Spleen (tissue), 11 donors: ENCODE results near the gene TRIM38. TPM values are rescaled to one million over a fixed set of nuclear protein-coding genes. Genes with fewer than 3 reads are reported as not detected.
"Not testable (repeated sequence)": the region's sequence is repeated elsewhere in the genome, so short reads cannot be mapped to it uniquely, and the experiment has no call there.

Experiments
- DNase-seq: peaks from one replicate; pipeline ENCODE4 v3.0.0-alpha.2; 2020
- H3K27ac ChIP-seq, 8 donors: fragments of 200-600 bp; sonication (generic) in 7 of 8; 1 replicate in 4 of 8; 2 replicates in 4 of 8; pipeline versions ENCODE4 v1.5.0 to v1.8.0; 2016 to 2021; ENCODE audit warnings: inconsistent platforms in 4 of 8, mild to moderate bottlenecking in 4 of 8, moderate library complexity in 1 of 8
- H3K27me3 ChIP-seq, 7 donors: fragments of 200-600 bp; sonication (generic) in 6 of 7; replicated peaks in 1 of 7; 1 replicate in 4 of 7; 2 replicates in 3 of 7; pipeline versions ENCODE4 v1.5.0 to v1.8.0; 2016 to 2021; ENCODE audit warnings: inconsistent platforms in 3 of 7, mild to moderate bottlenecking in 1 of 7
- H3K36me3 ChIP-seq, 6 donors: fragments of 200-600 bp; sonication (generic) in 5 of 6; 1 replicate in 4 of 6; 2 replicates in 2 of 6; pipeline versions ENCODE4 v1.5.0 to v1.8.0; 2016 to 2021; ENCODE audit warnings: inconsistent platforms in 2 of 6
- H3K4me1 ChIP-seq, 6 donors: fragments of 200-600 bp; sonication (generic) in 5 of 6; 1 replicate in 3 of 6; 2 replicates in 3 of 6; pipeline versions ENCODE4 v1.5.0 to v1.8.0; 2016 to 2021; ENCODE audit warnings: inconsistent platforms in 3 of 6
- H3K4me3 ChIP-seq, 8 donors: fragments of 200-600 bp; sonication (generic) in 7 of 8; 1 replicate in 4 of 8; 2 replicates in 4 of 8; pipeline versions ENCODE4 v1.5.0 to v1.8.0; 2016 to 2021; ENCODE audit warnings: inconsistent platforms in 4 of 8, mild to moderate bottlenecking in 4 of 8, moderate library complexity in 2 of 8
- H3K9me3 ChIP-seq, 8 donors: fragments of 200-600 bp; sonication (generic) in 7 of 8; 1 replicate in 4 of 8; 2 replicates in 4 of 8; pipeline versions ENCODE4 v1.5.0 to v1.8.0; 2016 to 2021; ENCODE audit warnings: inconsistent platforms in 4 of 8
- CTCF ChIP-seq, 11 experiments: fragments of 200-600 bp in 7 of 11; fragments of 450-650 bp in 4 of 11; sonication (generic) in 4 of 11; IDR thresholded peaks in 8 of 11; conservative IDR thresholded peaks in 3 of 11; 1 replicate in 7 of 11; 2 replicates in 4 of 11; pipeline versions ENCODE4 v1.4.0 to v1.8.0; 2016 to 2021; ENCODE audit warnings: antibody characterized with exemption in 11 of 11, inconsistent platforms in 4 of 11, mild to moderate bottlenecking in 1 of 11
- POLR2A ChIP-seq, 3 donors: fragments of 450-650 bp; IDR thresholded peaks; one replicate each; pipeline ENCODE4 v1.5.1; 2017; ENCODE audit warnings: antibody characterized with exemption in 3 of 3, mild to moderate bottlenecking in 1 of 3
- POLR2AphosphoS5 ChIP-seq, 3 donors: sonication (generic); formaldehyde crosslinking; IDR thresholded peaks; one replicate each; pipeline ENCODE4 v1.5.1; 2017; ENCODE audit warnings: antibody characterized with exemption in 3 of 3
- WGBS, 5 donors: extraction: QIAGEN DNeasy Blood & Tissue Kit in 3 of 5; methylation state at CpG; one replicate each; pipeline versions ENCODE4 v1.1.5 to v1.1.7; 2013 to 2018; 5-methylcytosine and 5-hydroxymethylcytosine counted together
- intact Hi-C: fragments of 100-400 bp; cut with DNase I; formaldehyde crosslinking; loops from one replicate; pipeline ENCODE4 v1.15.0; 2023; ENCODE audit warnings: low total_unique reads
- polyA plus RNA-seq, 3 donors: library from polyadenylated mRNA; stranded (reverse); fragments of 200-250 nt; gene quantifications; one replicate each; pipeline ENCODE4 v1.2.1, GENCODE V29; 2013
- total RNA-seq, 7 donors: library from RNA; depleted of rRNA in 3 of 7; stranded (reverse); fragments of >200 nt in 3 of 7; fragmentation: NEBNext Ultra II Directional in 4 of 7; extraction: Animal tissue kit (Norgen Biotek cat#: 25700) in 4 of 7; gene quantifications; one replicate each; pipeline versions ENCODE4 v1.1.0 to v1.2.1, GENCODE V29; 2016 to 2021
- donor health status: healthy with polysubstance abuse.
- donor health status: DM: no; HTN: no; CAD: no; lungs with moderate emphysema.
- donor health status: DM: no; HTN: no; CAD: no.
- donor health status: Bipolar disorder and iron deficiency.
- donor health status: healthy.
- donor health status: DM: no; HTN: no; CAD: no.
- donor health status: DM: yes; HTN: yes; CAD: no.

TRIM38 gene
- total and polyA plus RNA-seq, 10 donors, result 8.0 to 34.4 (median 28.1) TPM

GRCh38 chr6:25942561-25943147, 19.9 kb upstream of the TRIM38 start:
- intact Hi-C loops, result no loop called here
- Histone ChIP-seq H3K27ac (no peak overlapping the region), H3K36me3 (no peaks in the 10 kb centered on the region), H3K27me3 (no peaks in the 10 kb centered on the region), H3K9me3 (peaks cover 0 to 8% (median 0%) of the 10 kb centered on the region in 8 donors), H3K4me1 (no peaks in the 10 kb centered on the region), H3K4me3 (no peak overlapping the region)
- TF ChIP-seq POLR2AphosphoS5 (IDR thresholded peaks at IDR 0.05) (no peak), POLR2A (IDR thresholded peaks at IDR 0.05) (no peak), CTCF (IDR thresholded peaks at IDR 0.05 in 8 of 11, conservative IDR thresholded peaks at IDR 0.05 in 3 of 11) (peak in 8 of 11 experiments; percentile 21 to 54 (median 36))
- DNase-seq, result no peak
- 30 to 47% (median 36%) methylated on average over 3 of the region's 3 CpGs for WGBS, 5 donors

DNA sequence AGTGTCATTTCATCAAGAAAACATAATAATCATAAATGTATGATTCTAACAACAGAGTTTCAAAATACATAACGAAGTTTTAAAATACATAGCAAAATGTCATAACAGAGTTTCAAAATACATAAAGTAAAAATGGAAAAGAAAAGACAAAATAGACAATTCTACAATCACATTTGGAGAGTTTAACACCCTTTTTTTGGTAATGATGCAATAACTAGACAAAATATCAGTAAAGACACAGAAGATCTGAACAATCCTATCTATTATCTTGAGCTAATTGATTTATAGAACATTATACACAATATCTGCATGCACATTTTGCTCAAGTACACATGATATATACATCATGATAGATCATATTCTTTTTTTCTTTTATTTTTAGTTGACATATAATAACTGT, 18.7 kb upstream of the TRIM38 start:
- DNase-seq, result no peak
- no peak overlapping the region for H3K27ac ChIP-seq
- no peaks in the 10 kb centered on the region for H3K4me1 ChIP-seq
- peaks cover 0 to 8% (median 0%) of the 10 kb centered on the region in 8 donors for H3K9me3 ChIP-seq
- 80 to 87% (median 82%) methylated on average over 1 of the region's 1 CpG for WGBS, 5 donors
- no peak overlapping the region for H3K4me3 ChIP-seq
- intact Hi-C loops, result no loop called here
- no peaks in the 10 kb centered on the region for H3K36me3 ChIP-seq
- H3K27me3 ChIP-seq, result no peaks in the 10 kb centered on the region
- TF ChIP-seq POLR2AphosphoS5 (IDR thresholded peaks at IDR 0.05), result no peak
- no peak for TF ChIP-seq CTCF (IDR thresholded peaks at IDR 0.05 in 8 of 11, conservative IDR thresholded peaks at IDR 0.05 in 3 of 11)
- no peak for TF ChIP-seq POLR2A (IDR thresholded peaks at IDR 0.05)

GRCh38 chr6:25944688-25945574, 17.7 kb upstream of the TRIM38 start:
- H3K4me3 ChIP-seq, result no peak overlapping the region
- intact Hi-C loops, result no loop called here
- no peak for DNase-seq
- peaks cover 0 to 8% (median 0%) of the 10 kb centered on the region in 8 donors for H3K9me3 ChIP-seq
- H3K27me3 ChIP-seq, result no peaks in the 10 kb centered on the region
- no peaks in the 10 kb centered on the region for H3K36me3 ChIP-seq
- 74 to 81% (median 76%) methylated on average over 8 of the region's 8 CpGs for WGBS, 5 donors
- no peaks in the 10 kb centered on the region for H3K4me1 ChIP-seq
- TF ChIP-seq POLR2A (IDR thresholded peaks at IDR 0.05) (no peak), CTCF (IDR thresholded peaks at IDR 0.05 in 8 of 11, conservative IDR thresholded peaks at IDR 0.05 in 3 of 11) (no peak), POLR2AphosphoS5 (IDR thresholded peaks at IDR 0.05) (no peak)
- no peak overlapping the region for H3K27ac ChIP-seq

DNA sequence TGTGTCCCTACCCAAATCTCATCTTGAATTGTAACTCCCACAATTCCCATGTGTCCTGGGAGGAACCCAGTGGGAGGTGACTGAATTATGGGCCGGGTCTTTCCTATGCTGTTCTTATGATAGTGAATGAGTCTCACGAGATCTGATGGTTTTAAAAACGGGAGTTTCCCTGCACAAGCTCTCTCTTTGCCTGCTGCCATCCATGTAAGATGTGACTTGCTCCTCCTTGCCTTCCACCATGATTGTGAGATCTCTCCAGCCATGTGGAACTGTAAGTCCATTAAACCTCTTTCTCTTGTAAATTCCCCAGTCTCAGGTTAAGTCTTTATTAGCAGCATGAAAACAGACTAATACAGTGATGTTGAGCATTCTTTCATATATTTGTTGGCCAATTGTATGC, 16.9 kb upstream of the TRIM38 start:
- 82 to 98% (median 90%) methylated on average over 3 of the region's 3 CpGs for WGBS, 5 donors
- intact Hi-C loops, DNase-seq, H3K9me3 ChIP-seq, H3K27ac ChIP-seq, H3K27me3 ChIP-seq, H3K4me1 ChIP-seq, H3K36me3 ChIP-seq, H3K4me3 ChIP-seq: not testable (repeated sequence)
